ENCODE data around the gene RICTOR. TPM values are rescaled to one million over a fixed set of nuclear protein-coding genes. Genes with fewer than 3 reads are reported as not detected.

The RICTOR gene
- total and polyA plus RNA-seq, 4 donors: 4.9 to 102 (median 19.7) TPM

DNA sequence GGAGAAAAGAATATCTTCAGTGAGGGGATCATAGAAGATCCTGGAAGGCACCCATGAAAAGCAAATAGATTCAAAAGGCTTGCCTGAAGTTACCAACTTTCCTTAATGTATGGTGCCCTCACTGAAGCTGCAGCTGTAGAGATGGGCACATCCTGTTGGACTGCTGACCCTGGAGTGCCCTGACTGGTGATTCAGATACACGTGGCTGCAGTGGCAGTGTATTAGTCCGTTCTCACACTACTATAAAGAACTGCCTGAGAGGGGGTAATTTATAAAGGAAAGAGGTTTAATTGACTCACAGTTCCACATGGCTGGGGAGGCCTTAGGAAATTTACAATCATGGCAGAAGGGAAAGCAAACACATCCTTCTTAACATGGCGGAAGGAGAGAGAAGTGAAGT is 148.1 kb downstream of the RICTOR start:
- Histone ChIP-seq H3K9ac (ENCODE audit: insufficient read depth in 1 of 2, low read length in 2 of 2) (no peak overlapping the region), H3K9me3 (ENCODE audit: control insufficient read depth in 4 of 4, insufficient read depth in 3 of 4, low read length in 3 of 4) (peaks cover 0 to 2% (median 0%) of the 10 kb centered on the region in 4 donors), H3K27me3 (ENCODE audit: control insufficient read depth in 3 of 3, insufficient read depth in 3 of 3, low read length in 2 of 3) (no peaks in the 10 kb centered on the region), H3K27ac (ENCODE audit: low read depth in 1 of 2, low read length in 1 of 2) (peak overlapping the region in 1 of 2 donors; percentile 3), H3K36me3 (ENCODE audit: control insufficient read depth in 4 of 4, insufficient read depth in 4 of 4, low read length in 4 of 4) (peaks cover 9 to 16% (median 12%) of the 10 kb centered on the region in 4 donors), H3K4me3 (no peak overlapping the region), H3K4me1 (ENCODE audit: control insufficient read depth in 5 of 5, insufficient read depth in 5 of 5, low read length in 5 of 5) (no peaks in the 10 kb centered on the region)
- TF ChIP-seq, protein P1, sequence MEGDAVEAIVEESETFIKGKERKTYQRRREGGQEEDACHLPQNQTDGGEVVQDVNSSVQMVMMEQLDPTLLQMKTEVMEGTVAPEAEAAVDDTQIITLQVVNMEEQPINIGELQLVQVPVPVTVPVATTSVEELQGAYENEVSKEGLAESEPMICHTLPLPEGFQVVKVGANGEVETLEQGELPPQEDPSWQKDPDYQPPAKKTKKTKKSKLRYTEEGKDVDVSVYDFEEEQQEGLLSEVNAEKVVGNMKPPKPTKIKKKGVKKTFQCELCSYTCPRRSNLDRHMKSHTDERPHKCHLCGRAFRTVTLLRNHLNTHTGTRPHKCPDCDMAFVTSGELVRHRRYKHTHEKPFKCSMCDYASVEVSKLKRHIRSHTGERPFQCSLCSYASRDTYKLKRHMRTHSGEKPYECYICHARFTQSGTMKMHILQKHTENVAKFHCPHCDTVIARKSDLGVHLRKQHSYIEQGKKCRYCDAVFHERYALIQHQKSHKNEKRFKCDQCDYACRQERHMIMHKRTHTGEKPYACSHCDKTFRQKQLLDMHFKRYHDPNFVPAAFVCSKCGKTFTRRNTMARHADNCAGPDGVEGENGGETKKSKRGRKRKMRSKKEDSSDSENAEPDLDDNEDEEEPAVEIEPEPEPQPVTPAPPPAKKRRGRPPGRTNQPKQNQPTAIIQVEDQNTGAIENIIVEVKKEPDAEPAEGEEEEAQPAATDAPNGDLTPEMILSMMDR (IDR thresholded peaks at IDR 0.05; ENCODE audit: control extremely low read depth, extremely low read depth): no peak
- ATAC-seq (ENCODE audit: insufficient read depth, low FRiP score): no peak
- WGBS, 2 donors: 86 to 90% methylated on average over 3 of the region's 3 CpGs
- no peak for DNase-seq

DNA sequence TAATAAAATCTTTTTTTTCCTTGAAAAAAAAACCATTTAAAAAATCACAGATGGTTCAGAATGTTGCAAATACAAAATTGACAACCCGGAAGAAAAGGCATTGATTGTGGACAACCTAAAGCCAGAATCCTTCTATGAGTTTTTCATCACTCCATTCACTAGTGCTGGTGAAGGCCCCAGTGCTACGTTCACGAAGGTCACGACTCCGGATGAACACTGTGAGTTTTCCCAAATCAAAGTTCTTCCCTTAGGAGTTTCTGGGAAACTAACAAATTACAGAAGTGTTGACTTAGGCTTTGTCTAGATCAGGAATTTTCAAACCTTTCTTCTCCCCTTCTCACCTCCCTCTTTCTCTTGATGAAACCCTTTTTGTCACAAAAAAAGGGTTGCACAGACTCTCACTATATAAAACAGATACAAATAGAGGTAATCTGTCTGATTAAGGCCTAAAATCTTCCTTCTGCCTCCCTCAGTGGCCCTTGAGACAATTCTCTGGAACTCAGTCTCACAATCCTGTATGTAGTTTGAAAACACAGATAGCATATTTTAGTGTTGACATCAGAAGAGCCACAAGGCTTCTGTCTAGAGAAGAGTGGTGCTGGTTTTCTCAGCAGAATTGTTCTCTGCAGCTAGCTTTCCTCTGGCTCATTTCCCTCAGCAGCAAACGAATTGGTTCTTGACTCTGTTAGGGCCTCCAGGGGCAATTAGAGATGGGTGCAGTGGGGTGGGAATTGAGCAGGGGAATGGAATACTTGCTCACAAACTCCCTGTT is 148.9 kb downstream of the RICTOR start:
- no peak for DNase-seq
- no peak for ATAC-seq (ENCODE audit: insufficient read depth, low FRiP score)
- H3K9me3 ChIP-seq (ENCODE audit: control insufficient read depth in 4 of 4, insufficient read depth in 3 of 4, low read length in 3 of 4): peaks cover 0 to 2% (median 0%) of the 10 kb centered on the region in 4 donors
- H3K9ac ChIP-seq (ENCODE audit: insufficient read depth in 1 of 2, low read length in 2 of 2): no peak overlapping the region
- WGBS, 2 donors: 90 to 92% methylated on average over 6 of the region's 6 CpGs
- no peak overlapping the region for H3K4me3 ChIP-seq
- H3K36me3 ChIP-seq (ENCODE audit: control insufficient read depth in 4 of 4, insufficient read depth in 4 of 4, low read length in 4 of 4): peaks cover 6 to 15% (median 13%) of the 10 kb centered on the region in 4 donors
- H3K4me1 ChIP-seq (ENCODE audit: control insufficient read depth in 5 of 5, insufficient read depth in 5 of 5, low read length in 5 of 5): no peaks in the 10 kb centered on the region
- TF ChIP-seq, protein P1 (IDR thresholded peaks at IDR 0.05; ENCODE audit: control extremely low read depth, extremely low read depth): no peak
- no peaks in the 10 kb centered on the region for H3K27me3 ChIP-seq (ENCODE audit: control insufficient read depth in 3 of 3, insufficient read depth in 3 of 3, low read length in 2 of 3)
- H3K27ac ChIP-seq (ENCODE audit: low read depth in 1 of 2, low read length in 1 of 2): no peak overlapping the region

DNA sequence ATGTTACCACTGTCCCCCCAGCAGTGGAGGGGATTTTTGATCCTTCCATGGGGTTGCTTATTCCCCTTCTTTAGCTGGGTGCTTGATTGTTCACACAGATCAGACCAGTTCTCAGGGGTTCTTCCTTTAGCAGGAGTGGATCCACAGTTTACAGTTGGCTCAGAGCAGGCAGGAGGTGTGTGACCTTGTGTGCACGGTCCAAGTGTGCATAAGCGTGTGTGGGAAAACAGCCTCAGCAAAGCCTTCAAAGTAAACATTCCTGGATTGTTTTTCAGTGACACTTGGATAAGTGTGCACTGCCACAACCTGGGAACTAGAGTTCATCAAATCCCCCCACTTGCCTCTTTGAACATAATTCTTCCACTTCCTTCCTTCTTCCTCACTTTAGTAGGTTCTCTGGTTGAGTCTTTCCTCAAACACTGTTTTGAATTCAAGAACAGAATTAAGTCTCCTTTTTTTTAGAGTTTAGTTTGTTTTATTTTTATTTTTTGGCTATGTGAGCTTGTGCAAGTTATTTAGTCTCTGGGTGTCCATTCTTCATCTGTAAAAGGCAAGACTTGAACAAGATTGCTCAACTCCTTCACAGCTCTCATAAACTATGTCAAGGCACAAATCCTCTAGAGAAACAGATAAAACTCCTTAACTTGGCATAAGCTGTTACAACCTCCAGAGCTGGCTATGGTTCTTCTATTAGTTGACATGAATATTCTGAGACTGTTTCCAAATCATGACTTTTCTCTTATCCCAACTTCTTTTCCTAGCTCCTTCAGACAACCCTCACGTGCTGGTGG is 150.3 kb downstream of the RICTOR start:
- Histone ChIP-seq H3K27ac (ENCODE audit: low read depth in 1 of 2, low read length in 1 of 2) (no peak overlapping the region), H3K4me1 (ENCODE audit: control insufficient read depth in 5 of 5, insufficient read depth in 5 of 5, low read length in 5 of 5) (no peaks in the 10 kb centered on the region), H3K36me3 (ENCODE audit: control insufficient read depth in 4 of 4, insufficient read depth in 4 of 4, low read length in 4 of 4) (peaks cover 6 to 22% (median 17%) of the 10 kb centered on the region in 4 donors), H3K9ac (ENCODE audit: insufficient read depth in 1 of 2, low read length in 2 of 2) (no peak overlapping the region), H3K4me3 (no peak overlapping the region), H3K9me3 (ENCODE audit: control insufficient read depth in 4 of 4, insufficient read depth in 3 of 4, low read length in 3 of 4) (peaks cover 0 to 2% (median 0%) of the 10 kb centered on the region in 4 donors), H3K27me3 (ENCODE audit: control insufficient read depth in 3 of 3, insufficient read depth in 3 of 3, low read length in 2 of 3) (no peaks in the 10 kb centered on the region)
- ATAC-seq (ENCODE audit: insufficient read depth, low FRiP score): no peak
- 60 to 68% methylated on average over 3 of the region's 3 CpGs for WGBS, 2 donors
- TF ChIP-seq, protein P1 (IDR thresholded peaks at IDR 0.05; ENCODE audit: control extremely low read depth, extremely low read depth): no peak
- DNase-seq: peak in 1 of 3 donors; percentile 23
